K562 (cell line): ENCODE measurements around the gene SLC22A23. TPM values are rescaled to one million over a fixed set of nuclear protein-coding genes. Genes with fewer than 3 reads are reported as not detected.

Experiments
- CEBPB ChIP-seq: fragments of 450-650 bp; IDR thresholded peaks from 2 replicates; pipeline ENCODE4 v1.6.1; 2016; ENCODE audit warnings: missing genetic modification characterization, missing compliant biosample characterization
- HMG20A ChIP-seq: fragments of 450-650 bp; formaldehyde crosslinking; conservative IDR thresholded peaks from 2 replicates; pipeline ENCODE4 v1.4.0; 2020; ENCODE audit warnings: mild to moderate bottlenecking, mixed read lengths
- IRF2 ChIP-seq: sonication (generic); formaldehyde crosslinking; IDR thresholded peaks from 2 replicates; pipeline ENCODE4 v1.8.1; 2022; ENCODE audit warnings: mild to moderate bottlenecking, missing genetic modification reagents
- KLF10 ChIP-seq: fragments of 250-450 bp; sonication (Bioruptor Pico); IDR thresholded peaks from 2 replicates; pipeline ENCODE4 v1.6.1; 2021; ENCODE audit warnings: matching md5 sums
- MCM2 ChIP-seq: fragments of 450-650 bp; IDR thresholded peaks from 2 replicates; pipeline ENCODE4 v1.6.1; 2017; ENCODE audit warnings: low read depth, mild to moderate bottlenecking
- NCOA2 ChIP-seq, 2 experiments: fragments of 450-650 bp; IDR thresholded peaks; 2 replicates each; pipeline ENCODE4 v1.6.1; 2018; ENCODE audit warnings: mild to moderate bottlenecking in 2 of 2, moderate library complexity in 1 of 2; ENCODE audit not compliant: partially characterized antibody in 2 of 2
- NR2C1 ChIP-seq, 2 experiments: fragments of 450-650 bp; IDR thresholded peaks; 2 replicates each; pipeline ENCODE4 v1.6.1; 2017; ENCODE audit warnings: mild to moderate bottlenecking in 2 of 2, antibody characterized with exemption in 1 of 2, inconsistent platforms in 1 of 2, missing compliant biosample characterization in 1 of 2, missing genetic modification characterization in 1 of 2
- NR3C1 ChIP-seq: sonication (generic); formaldehyde crosslinking; IDR thresholded peaks from 2 replicates; pipeline ENCODE4 v1.8.1; 2022; ENCODE audit warnings: missing genetic modification reagents
- RNF219 ChIP-seq: fragments of 250-450 bp; sonication (Bioruptor Pico); IDR thresholded peaks from 2 replicates; pipeline ENCODE4 v1.5.0; 2022; ENCODE audit warnings: mild to moderate bottlenecking
- SMAD3 ChIP-seq: fragments of 450-650 bp; formaldehyde crosslinking; conservative IDR thresholded peaks from 2 replicates; pipeline ENCODE4 v1.4.0; 2020; ENCODE audit warnings: mild to moderate bottlenecking
- SREBF2 ChIP-seq: sonication (generic); formaldehyde crosslinking; IDR thresholded peaks from 2 replicates; pipeline ENCODE4 v1.4.0; 2020; ENCODE audit warnings: mild to moderate bottlenecking, missing genetic modification reagents
- WHSC1 ChIP-seq: IDR thresholded peaks from one replicate; pipeline ENCODE4 v1.6.1; 2012; ENCODE audit warnings: low read length, control low read depth, inconsistent platforms
- ZBTB12 ChIP-seq: fragments of 250-450 bp; sonication (Bioruptor Pico); IDR thresholded peaks from 2 replicates; pipeline ENCODE4 v1.4.0; 2020
- ZFP1 ChIP-seq: fragments of 450-650 bp; formaldehyde crosslinking; IDR thresholded peaks from 2 replicates; pipeline ENCODE4 v1.4.0; 2020; ENCODE audit warnings: mild to moderate bottlenecking, mixed read lengths
- ZNF124 ChIP-seq: sonication (generic); formaldehyde crosslinking; IDR thresholded peaks from 2 replicates; pipeline ENCODE4 v1.8.1; 2022; ENCODE audit warnings: missing genetic modification reagents
- ZNF197 ChIP-seq: fragments of 200-800 bp; sonication (Bioruptor generic); IDR thresholded peaks from 2 replicates; pipeline ENCODE4 v1.6.1; 2016; ENCODE audit warnings: low read depth, missing genetic modification characterization, missing compliant biosample characterization
- ZNF3 ChIP-seq: fragments of 250-450 bp; sonication (Bioruptor Pico); IDR thresholded peaks from 2 replicates; pipeline ENCODE4 v1.5.0; 2021; ENCODE audit warnings: mild to moderate bottlenecking, moderate library complexity
- ZNF584 ChIP-seq: fragments of 200-800 bp; sonication (Bioruptor generic); IDR thresholded peaks from 2 replicates; pipeline ENCODE4 v1.6.1; 2016; ENCODE audit warnings: low read depth, mild to moderate bottlenecking, missing genetic modification characterization, missing compliant biosample characterization
- polyA plus RNA-seq, 8 experiments: library from polyadenylated mRNA; depleted of rRNA in 4 of 8; stranded (reverse) in 5 of 8; unstranded in 3 of 8; fragments of >200 nt; fragmentation: Nextera tagmentation in 2 of 8; fragmentation: Illumina TruSeq in 1 of 8; extraction: Ambion mirVana in 2 of 8; extraction: Trizol in 1 of 8; gene quantifications; 2 replicates each; pipeline versions ENCODE4 v1.2.1 to v1.2.3, GENCODE V29; 2011 to 2014; ENCODE audit warnings: inconsistent platforms in 1 of 8, missing spikeins in 1 of 8
- total RNA-seq, 7 experiments: library from RNA; depleted of rRNA in 6 of 7; stranded (reverse); fragments of >200 nt in 6 of 7; fragmentation: Illumina TruSeq in 2 of 7; extraction: Trizol in 2 of 7; gene quantifications; 2 replicates each; pipeline versions ENCODE4 v1.2.1 to v1.2.3, GENCODE V29; 2011 to 2021; ENCODE audit warnings: low replicate concordance in 1 of 7
- TF ChIP-seq, protein P1 (sequence below): sonication (generic); formaldehyde crosslinking; IDR thresholded peaks from 2 replicates; pipeline ENCODE4 v1.8.0; 2022; ENCODE audit warnings: missing genetic modification reagents, mild to moderate bottlenecking, borderline replicate concordance
- TF ChIP-seq, protein P2 (sequence below): fragments of 250-450 bp; sonication (Bioruptor Pico); IDR thresholded peaks from 2 replicates; pipeline ENCODE4 v1.5.0; 2021; ENCODE audit warnings: mild to moderate bottlenecking, borderline replicate concordance

Gene SLC22A23
- total and polyA plus RNA-seq, 9 of the 15 experiments (the other 6 are each of a cell fraction or from before 2014, with no cell fraction given): 0.30 to 8.7 (median 2.5) TPM

GRCh38 chr6:3287976-3288707, 168.7 kb downstream of the SLC22A23 start (continued):
- TF ChIP-seq RNF219: no peak
- no peak for TF ChIP-seq ZNF124
- peak; percentile 81; the same call in 1 of the 2 replicates for TF ChIP-seq ZNF197 (CRISPR knock-in tag)
- no peak for TF ChIP-seq NR3C1 (CRISPR knock-in tag)
- TF ChIP-seq, protein P1, sequence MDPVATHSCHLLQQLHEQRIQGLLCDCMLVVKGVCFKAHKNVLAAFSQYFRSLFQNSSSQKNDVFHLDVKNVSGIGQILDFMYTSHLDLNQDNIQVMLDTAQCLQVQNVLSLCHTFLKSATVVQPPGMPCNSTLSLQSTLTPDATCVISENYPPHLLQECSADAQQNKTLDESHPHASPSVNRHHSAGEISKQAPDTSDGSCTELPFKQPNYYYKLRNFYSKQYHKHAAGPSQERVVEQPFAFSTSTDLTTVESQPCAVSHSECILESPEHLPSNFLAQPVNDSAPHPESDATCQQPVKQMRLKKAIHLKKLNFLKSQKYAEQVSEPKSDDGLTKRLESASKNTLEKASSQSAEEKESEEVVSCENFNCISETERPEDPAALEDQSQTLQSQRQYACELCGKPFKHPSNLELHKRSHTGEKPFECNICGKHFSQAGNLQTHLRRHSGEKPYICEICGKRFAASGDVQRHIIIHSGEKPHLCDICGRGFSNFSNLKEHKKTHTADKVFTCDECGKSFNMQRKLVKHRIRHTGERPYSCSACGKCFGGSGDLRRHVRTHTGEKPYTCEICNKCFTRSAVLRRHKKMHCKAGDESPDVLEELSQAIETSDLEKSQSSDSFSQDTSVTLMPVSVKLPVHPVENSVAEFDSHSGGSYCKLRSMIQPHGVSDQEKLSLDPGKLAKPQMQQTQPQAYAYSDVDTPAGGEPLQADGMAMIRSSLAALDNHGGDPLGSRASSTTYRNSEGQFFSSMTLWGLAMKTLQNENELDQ (CRISPR knock-in tag): no peak
- no peak for TF ChIP-seq ZNF3 (CRISPR knock-in tag)
- no peak for TF ChIP-seq NR2C1 (IDR thresholded peaks at IDR 0.05)
- TF ChIP-seq NR2C1 (tag; IDR thresholded peaks at IDR 0.05): peak; percentile 62
- TF ChIP-seq CEBPB: peak; percentile 96
- TF ChIP-seq NCOA2 (IDR thresholded peaks at IDR 0.05; ENCODE audit: partially characterized antibody in 2 of 2): no peak
- TF ChIP-seq ZNF584: 0 out of 2 replicates have a peak, but pooled peaks have one; percentile 67
- no peak for TF ChIP-seq IRF2 (CRISPR knock-in tag)
- no peak for TF ChIP-seq MCM2
- TF ChIP-seq, protein P2, sequence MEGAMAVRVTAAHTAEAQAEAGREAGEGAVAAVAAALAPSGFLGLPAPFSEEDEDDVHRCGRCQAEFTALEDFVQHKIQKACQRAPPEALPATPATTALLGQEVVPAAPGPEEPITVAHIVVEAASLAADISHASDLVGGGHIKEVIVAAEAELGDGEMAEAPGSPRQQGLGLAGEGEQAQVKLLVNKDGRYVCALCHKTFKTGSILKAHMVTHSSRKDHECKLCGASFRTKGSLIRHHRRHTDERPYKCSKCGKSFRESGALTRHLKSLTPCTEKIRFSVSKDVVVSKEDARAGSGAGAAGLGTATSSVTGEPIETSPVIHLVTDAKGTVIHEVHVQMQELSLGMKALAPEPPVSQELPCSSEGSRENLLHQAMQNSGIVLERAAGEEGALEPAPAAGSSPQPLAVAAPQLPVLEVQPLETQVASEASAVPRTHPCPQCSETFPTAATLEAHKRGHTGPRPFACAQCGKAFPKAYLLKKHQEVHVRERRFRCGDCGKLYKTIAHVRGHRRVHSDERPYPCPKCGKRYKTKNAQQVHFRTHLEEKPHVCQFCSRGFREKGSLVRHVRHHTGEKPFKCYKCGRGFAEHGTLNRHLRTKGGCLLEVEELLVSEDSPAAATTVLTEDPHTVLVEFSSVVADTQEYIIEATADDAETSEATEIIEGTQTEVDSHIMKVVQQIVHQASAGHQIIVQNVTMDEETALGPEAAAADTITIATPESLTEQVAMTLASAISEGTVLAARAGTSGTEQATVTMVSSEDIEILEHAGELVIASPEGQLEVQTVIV: no peak
- no peak for TF ChIP-seq HMG20A
- TF ChIP-seq KLF10 (CRISPR knock-in tag): no peak
- no peak for TF ChIP-seq ZFP1 (CRISPR knock-in tag)
- TF ChIP-seq SMAD3: peak; percentile 52; the same call in 1 of the 2 replicates
- 0 out of 2 replicates have a peak, but pooled peaks have one; percentile 39 for TF ChIP-seq ZBTB12
- no peak for TF ChIP-seq WHSC1
- TF ChIP-seq SREBF2 (CRISPR knock-in tag): no peak
